Mesothelial cell of epicardium (in vitro differentiated cells): Measurements from ENCODE around the gene MAST4. TPM values are rescaled to one million over a fixed set of nuclear protein-coding genes. Genes with fewer than 3 reads are reported as not detected.

Experiments used
- DNase-seq, 2 experiments: peaks; one replicate each; pipeline ENCODE4 v3.0.0; 2021; ENCODE audit warnings: low spot score in 2 of 2; ENCODE audit not compliant: unreplicated experiment in 2 of 2
- H3K27ac Mint-ChIP-seq: 2 replicates; pipeline ENCODE4 v1.8.0; 2021; ENCODE audit warnings: mixed read lengths
- H3K27me3 Mint-ChIP-seq: 2 replicates; pipeline ENCODE4 v1.8.0; 2021; ENCODE audit warnings: low read depth, mixed read lengths
- H3K36me3 Mint-ChIP-seq: 2 replicates; pipeline ENCODE4 v1.8.0; 2021; ENCODE audit warnings: mixed read lengths
- H3K4me1 Mint-ChIP-seq: 2 replicates; pipeline ENCODE4 v1.8.0; 2021; ENCODE audit warnings: mixed read lengths
- H3K4me3 Mint-ChIP-seq: 2 replicates; pipeline ENCODE4 v1.8.0; 2021; ENCODE audit warnings: mild to moderate bottlenecking, moderate library complexity, mixed read lengths
- H3K9me3 Mint-ChIP-seq: 2 replicates; pipeline ENCODE4 v1.8.0; 2021; ENCODE audit warnings: mixed read lengths
- CTCF ChIP-seq: fragments of 200-600 bp; sonication (generic); IDR thresholded peaks from one replicate; pipeline ENCODE4 v1.5.0; 2021; ENCODE audit warnings: antibody characterized with exemption; ENCODE audit not compliant: unreplicated experiment
- total RNA-seq: library from RNA; stranded (reverse); gene quantifications from 3 replicates; pipeline ENCODE4 v1.2.1, GENCODE V29; 2021

Gene MAST4
- total RNA-seq, 1 donor from 2014 or later = 29.8 TPM

- H3K9me3 Mint-ChIP-seq = no peaks in the 10 kb centered on the region
- no peaks in the 10 kb centered on the region for H3K36me3 Mint-ChIP-seq
- no peak for TF ChIP-seq CTCF
- H3K4me1 Mint-ChIP-seq = no peaks in the 10 kb centered on the region
- no peak overlapping the region for H3K27ac Mint-ChIP-seq
- H3K4me3 Mint-ChIP-seq = no peak overlapping the region
- no peaks in the 10 kb centered on the region for H3K27me3 Mint-ChIP-seq
- no peak for DNase-seq
Observed at GRCh38 chr5:66933066-66933465, 336.9 kb downstream of the MAST4 start.

GRCh38 chr5:66939094-66939493 is 342.9 kb downstream of the MAST4 start:
- H3K4me3 Mint-ChIP-seq = no peak overlapping the region
- peaks cover 4% of the 10 kb centered on the region for H3K36me3 Mint-ChIP-seq
- H3K9me3 Mint-ChIP-seq = peaks cover 21% of the 10 kb centered on the region
- H3K4me1 Mint-ChIP-seq = no peaks in the 10 kb centered on the region
- no peaks in the 10 kb centered on the region for H3K27me3 Mint-ChIP-seq
- no peak overlapping the region for H3K27ac Mint-ChIP-seq
- no peak for DNase-seq
- TF ChIP-seq CTCF = no peak

- H3K27me3 Mint-ChIP-seq = no peaks in the 10 kb centered on the region
- TF ChIP-seq CTCF = no peak
- no peak overlapping the region for H3K4me3 Mint-ChIP-seq
- peaks cover 22% of the 10 kb centered on the region for H3K4me1 Mint-ChIP-seq
- no peak for DNase-seq
- peaks cover under 1% of the 10 kb centered on the region for H3K36me3 Mint-ChIP-seq
- H3K27ac Mint-ChIP-seq = peak overlapping the region; percentile 37
- peaks cover 8% of the 10 kb centered on the region for H3K9me3 Mint-ChIP-seq
Observed at GRCh38 chr5:66945389-66946349, 349.5 kb downstream of the MAST4 start.

- TF ChIP-seq CTCF = no peak
- no peak overlapping the region for H3K4me3 Mint-ChIP-seq
- no peaks in the 10 kb centered on the region for H3K36me3 Mint-ChIP-seq
- DNase-seq = no peak
- peaks cover 22% of the 10 kb centered on the region for H3K4me1 Mint-ChIP-seq
- H3K27ac Mint-ChIP-seq = no peak overlapping the region
- peaks cover 6% of the 10 kb centered on the region for H3K9me3 Mint-ChIP-seq
- no peaks in the 10 kb centered on the region for H3K27me3 Mint-ChIP-seq
Observed at GRCh38 chr5:66947458-66947857, 351.3 kb downstream of the MAST4 start.

GRCh38 chr5:66949066-66949465 is 352.9 kb downstream of the MAST4 start:
- no peak for TF ChIP-seq CTCF
- Mint-ChIP-seq H3K4me3 (no peak overlapping the region), H3K27ac (no peak overlapping the region), H3K27me3 (no peaks in the 10 kb centered on the region), H3K9me3 (peaks cover 6% of the 10 kb centered on the region), H3K4me1 (peaks cover 22% of the 10 kb centered on the region), H3K36me3 (no peaks in the 10 kb centered on the region)
- DNase-seq = no peak
